PC-9 (cell line): ENCODE measurements around the gene CACFD1.

Experiments used
- CTCF ChIP-seq: fragments of 200-600 bp; sonication (generic); conservative IDR thresholded peaks from 2 replicates; pipeline ENCODE4 v1.6.1; 2017; ENCODE audit warnings: mixed run types, antibody characterized with exemption, mild to moderate bottlenecking, moderate library complexity
- EZH2 ChIP-seq: fragments of 200-600 bp; sonication (generic); IDR thresholded peaks from 2 replicates; pipeline ENCODE4 v1.8.0; 2017; ENCODE audit warnings: antibody characterized with exemption, low read depth

GRCh38 chr9:133510926-133511505 lies 51.2 kb downstream of the CACFD1 start:
- TF ChIP-seq CTCF, result no peak
- TF ChIP-seq EZH2, result no peak
